Activated T-helper 2 cell treated with anti-CD3 and anti-CD28 coated beads, Interferon-gamma antibody, Interleukin-2, Interleukin-4, amounts not matched to agents 10 μg/mL and 5 μg/mL and 100 μg/mL, durations not matched to agents 14 hours and 24 hours and 36 hours (primary cell): ENCODE data around the gene YKT6. TPM values are rescaled to one million over a fixed set of nuclear protein-coding genes. Genes with fewer than 3 reads are reported as not detected.

ENCODE experiments used
- DNase-seq: peaks from one replicate; pipeline ENCODE4 v3.0.0; 2021; ENCODE audit warnings: low spot score
- H3K27ac Mint-ChIP-seq: one replicate; pipeline ENCODE4 v1.8.0; 2021; ENCODE audit warnings: mixed read lengths
- H3K27me3 Mint-ChIP-seq: one replicate; pipeline ENCODE4 v1.8.0; 2021; ENCODE audit warnings: low read depth, mixed read lengths
- H3K36me3 Mint-ChIP-seq: one replicate; pipeline ENCODE4 v1.8.0; 2021; ENCODE audit warnings: low read depth, mixed read lengths
- H3K4me1 Mint-ChIP-seq: one replicate; pipeline ENCODE4 v1.8.0; 2021; ENCODE audit warnings: low read depth, mixed read lengths
- H3K4me3 Mint-ChIP-seq: one replicate; pipeline ENCODE4 v1.8.0; 2021; ENCODE audit warnings: low read depth, mild to moderate bottlenecking, moderate library complexity, mixed read lengths
- H3K9me3 Mint-ChIP-seq: one replicate; pipeline ENCODE4 v1.8.0; 2021; ENCODE audit warnings: mixed read lengths
- intact Hi-C: fragments of 100-400 bp; cut with micrococcal nuclease; formaldehyde crosslinking; loops from one replicate; pipeline ENCODE4 v1.15.1; 2023
- total RNA-seq: library from RNA; stranded (reverse); gene quantifications from 2 replicates; pipeline ENCODE4 v1.2.3, GENCODE V29; 2022

YKT6 gene
- total RNA-seq, 1 donor from 2014 or later: 73.1 TPM

GRCh38 chr7:44211126-44211675 lies 10.4 kb downstream of the YKT6 start:
- Mint-ChIP-seq H3K27me3 (no peaks in the 10 kb centered on the region), H3K4me1 (no peaks in the 10 kb centered on the region), H3K36me3 (peaks cover 58% of the 10 kb centered on the region), H3K4me3 (no peak overlapping the region), H3K27ac (no peak overlapping the region), H3K9me3 (no peaks in the 10 kb centered on the region)
- DNase-seq: no peak
- intact Hi-C loops: no loop called here

- Mint-ChIP-seq H3K27ac (no peak overlapping the region), H3K36me3 (peaks cover 51% of the 10 kb centered on the region), H3K27me3 (no peaks in the 10 kb centered on the region), H3K4me3 (no peak overlapping the region), H3K4me1 (no peaks in the 10 kb centered on the region), H3K9me3 (no peaks in the 10 kb centered on the region)
- no peak for DNase-seq
- intact Hi-C loops: no loop called here
Observed at GRCh38 chr7:44212018-44212417, 11.2 kb downstream of the YKT6 start.

GRCh38 chr7:44212581-44213184 lies 11.9 kb downstream of the YKT6 start:
- no peak overlapping the region for H3K27ac Mint-ChIP-seq
- intact Hi-C loops: no loop called here
- no peaks in the 10 kb centered on the region for H3K27me3 Mint-ChIP-seq
- H3K4me3 Mint-ChIP-seq: no peak overlapping the region
- no peak for DNase-seq
- H3K36me3 Mint-ChIP-seq: peaks cover 46% of the 10 kb centered on the region
- no peaks in the 10 kb centered on the region for H3K9me3 Mint-ChIP-seq
- no peaks in the 10 kb centered on the region for H3K4me1 Mint-ChIP-seq

GRCh38 chr7:44213206-44213876 lies 12.6 kb downstream of the YKT6 start:
- Mint-ChIP-seq H3K27me3 (no peaks in the 10 kb centered on the region), H3K27ac (no peak overlapping the region)

GRCh38 chr7:44213877-44214388 lies 13.2 kb downstream of the YKT6 start:
- no peak for DNase-seq
- Mint-ChIP-seq H3K9me3 (no peaks in the 10 kb centered on the region), H3K27me3 (no peaks in the 10 kb centered on the region), H3K4me3 (no peak overlapping the region), H3K27ac (no peak overlapping the region), H3K36me3 (peaks cover 34% of the 10 kb centered on the region), H3K4me1 (no peaks in the 10 kb centered on the region)
- intact Hi-C loops: no loop called here

More at GRCh38 chr7:44213206-44213876, 12.6 kb downstream of the YKT6 start:
- Mint-ChIP-seq H3K36me3 (peaks cover 40% of the 10 kb centered on the region), H3K4me1 (no peaks in the 10 kb centered on the region), H3K9me3 (no peaks in the 10 kb centered on the region), H3K4me3 (no peak overlapping the region)
- DNase-seq: no peak
- intact Hi-C loops: no loop called here

- DNase-seq: no peak
- Mint-ChIP-seq H3K4me1 (no peaks in the 10 kb centered on the region), H3K36me3 (peaks cover 21% of the 10 kb centered on the region), H3K9me3 (no peaks in the 10 kb centered on the region), H3K27ac (no peak overlapping the region), H3K4me3 (no peak overlapping the region), H3K27me3 (no peaks in the 10 kb centered on the region)
- intact Hi-C loops: no loop called here
Observed at GRCh38 chr7:44215531-44215930, 14.8 kb downstream of the YKT6 start.

- DNase-seq: no peak
- Mint-ChIP-seq H3K27ac (no peak overlapping the region), H3K4me1 (no peaks in the 10 kb centered on the region), H3K36me3 (peaks cover 17% of the 10 kb centered on the region), H3K4me3 (no peak overlapping the region), H3K9me3 (no peaks in the 10 kb centered on the region), H3K27me3 (no peaks in the 10 kb centered on the region)
- intact Hi-C loops: no loop called here
Observed at GRCh38 chr7:44216019-44216418, 15.2 kb downstream of the YKT6 start.

GRCh38 chr7:44216521-44217222 lies 15.9 kb downstream of the YKT6 start:
- intact Hi-C loops: no loop called here
- H3K27ac Mint-ChIP-seq: no peak overlapping the region
- DNase-seq: no peak

GRCh38 chr7:44217223-44217714 lies 16.5 kb downstream of the YKT6 start:
- DNase-seq: no peak
- H3K9me3 Mint-ChIP-seq: no peaks in the 10 kb centered on the region
- no peak overlapping the region for H3K4me3 Mint-ChIP-seq
- H3K4me1 Mint-ChIP-seq: no peaks in the 10 kb centered on the region
- intact Hi-C loops: no loop called here
- peaks cover 10% of the 10 kb centered on the region for H3K36me3 Mint-ChIP-seq
- H3K27me3 Mint-ChIP-seq: no peaks in the 10 kb centered on the region
- H3K27ac Mint-ChIP-seq: no peak overlapping the region

More at GRCh38 chr7:44216521-44217222, 15.9 kb downstream of the YKT6 start:
- no peaks in the 10 kb centered on the region for H3K27me3 Mint-ChIP-seq
- H3K4me1 Mint-ChIP-seq: no peaks in the 10 kb centered on the region
- peaks cover 13% of the 10 kb centered on the region for H3K36me3 Mint-ChIP-seq
- H3K4me3 Mint-ChIP-seq: no peak overlapping the region
- no peaks in the 10 kb centered on the region for H3K9me3 Mint-ChIP-seq

GRCh38 chr7:44217852-44218402 lies 17.1 kb downstream of the YKT6 start:
- Mint-ChIP-seq H3K27ac (no peak overlapping the region), H3K4me3 (no peak overlapping the region), H3K27me3 (no peaks in the 10 kb centered on the region), H3K9me3 (no peaks in the 10 kb centered on the region), H3K4me1 (no peaks in the 10 kb centered on the region), H3K36me3 (peaks cover 5% of the 10 kb centered on the region)
- no peak for DNase-seq
- intact Hi-C loops: no loop called here

GRCh38 chr7:44218418-44219201 lies 17.8 kb downstream of the YKT6 start:
- Mint-ChIP-seq H3K9me3 (no peaks in the 10 kb centered on the region), H3K4me3 (no peak overlapping the region), H3K4me1 (no peaks in the 10 kb centered on the region), H3K27me3 (no peaks in the 10 kb centered on the region), H3K36me3 (peaks cover 4% of the 10 kb centered on the region), H3K27ac (no peak overlapping the region)
- intact Hi-C loops: no loop called here
- no peak for DNase-seq
